GM20000 (cell line): ENCODE measurements around the gene RBPJ.

Experiments
- DNase-seq: peaks from one replicate; pipeline ENCODE4 v3.0.0; 2012; ENCODE audit warnings: low spot score
- TF ChIP-seq, protein P1 (sequence below): IDR thresholded peaks from 2 replicates; pipeline ENCODE4 v1.5.1; 2012; ENCODE audit warnings: mild to moderate bottlenecking, control low read depth; ENCODE audit errors: extremely low read depth, missing control alignments

Gene RBPJ

DNA sequence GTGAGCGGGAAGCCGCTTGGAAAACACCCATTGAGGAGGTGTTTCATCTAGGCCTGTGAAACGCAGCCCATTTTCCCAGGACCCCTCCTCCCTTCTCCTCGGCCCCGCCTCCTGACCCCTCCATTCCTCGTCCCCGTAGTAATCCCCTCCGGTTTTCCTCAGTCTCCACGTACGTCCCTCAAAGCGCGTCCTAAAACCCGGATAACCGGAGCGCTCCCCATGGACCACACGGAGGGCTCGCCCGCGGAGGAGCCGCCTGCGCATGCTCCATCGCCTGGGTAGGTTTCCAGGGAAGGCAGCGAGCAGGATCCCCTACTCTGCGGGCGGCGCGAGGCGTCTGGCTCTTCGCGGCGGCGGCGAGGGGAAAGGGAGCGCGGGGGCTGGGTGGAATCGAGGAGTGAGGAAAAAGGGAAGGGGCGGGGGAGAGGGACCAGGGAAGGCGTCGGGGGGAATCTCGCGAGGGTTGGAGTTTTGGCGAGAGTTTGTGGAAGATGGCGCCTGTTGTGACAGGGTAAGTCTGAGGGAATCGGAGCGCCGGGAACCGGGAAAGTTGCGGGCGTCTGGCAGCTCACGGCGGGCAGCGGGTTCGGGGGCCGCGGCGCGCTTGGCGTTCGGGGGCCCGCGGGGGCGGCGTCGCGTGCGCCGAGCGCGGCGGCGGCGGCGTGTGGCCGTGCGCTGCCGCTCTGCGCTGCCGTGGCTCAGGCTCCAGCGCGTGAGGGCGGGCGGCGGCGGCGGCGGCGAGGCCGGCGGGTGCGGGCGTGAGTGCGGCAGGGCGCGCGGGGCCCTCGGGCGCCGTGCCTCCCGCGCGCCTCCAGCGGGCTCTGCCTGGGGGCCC, at the start of gene RBPJ:
Gene RBPJ (plus strand): TSS at position 477 of the 835 bp plus-strand sequence. CDS start 15 bp downstream, at position 492.
- peak; percentile 90 for DNase-seq
- TF ChIP-seq, protein P1, sequence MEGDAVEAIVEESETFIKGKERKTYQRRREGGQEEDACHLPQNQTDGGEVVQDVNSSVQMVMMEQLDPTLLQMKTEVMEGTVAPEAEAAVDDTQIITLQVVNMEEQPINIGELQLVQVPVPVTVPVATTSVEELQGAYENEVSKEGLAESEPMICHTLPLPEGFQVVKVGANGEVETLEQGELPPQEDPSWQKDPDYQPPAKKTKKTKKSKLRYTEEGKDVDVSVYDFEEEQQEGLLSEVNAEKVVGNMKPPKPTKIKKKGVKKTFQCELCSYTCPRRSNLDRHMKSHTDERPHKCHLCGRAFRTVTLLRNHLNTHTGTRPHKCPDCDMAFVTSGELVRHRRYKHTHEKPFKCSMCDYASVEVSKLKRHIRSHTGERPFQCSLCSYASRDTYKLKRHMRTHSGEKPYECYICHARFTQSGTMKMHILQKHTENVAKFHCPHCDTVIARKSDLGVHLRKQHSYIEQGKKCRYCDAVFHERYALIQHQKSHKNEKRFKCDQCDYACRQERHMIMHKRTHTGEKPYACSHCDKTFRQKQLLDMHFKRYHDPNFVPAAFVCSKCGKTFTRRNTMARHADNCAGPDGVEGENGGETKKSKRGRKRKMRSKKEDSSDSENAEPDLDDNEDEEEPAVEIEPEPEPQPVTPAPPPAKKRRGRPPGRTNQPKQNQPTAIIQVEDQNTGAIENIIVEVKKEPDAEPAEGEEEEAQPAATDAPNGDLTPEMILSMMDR, result no peak

DNA sequence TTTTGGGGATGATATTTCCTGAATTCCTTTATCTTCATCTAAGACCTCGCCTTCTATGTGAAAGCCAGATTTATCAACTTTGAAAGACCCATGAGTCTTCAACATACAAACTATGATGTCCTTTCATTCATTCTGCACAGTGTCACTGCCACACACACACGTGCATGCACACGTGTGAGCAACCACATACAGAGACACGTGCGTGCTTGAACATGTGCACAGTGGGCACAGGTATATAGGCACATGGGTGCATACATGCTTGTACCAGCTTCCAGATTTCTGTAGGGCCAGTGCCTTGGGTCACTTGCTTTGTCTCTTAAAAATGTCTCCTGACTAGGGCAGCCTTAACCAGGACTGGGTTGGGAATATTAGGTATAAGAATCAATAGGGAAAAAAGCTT, 49.1 kb upstream of the RBPJ start:
- no peak for DNase-seq
- TF ChIP-seq, protein P1, result no peak

DNA sequence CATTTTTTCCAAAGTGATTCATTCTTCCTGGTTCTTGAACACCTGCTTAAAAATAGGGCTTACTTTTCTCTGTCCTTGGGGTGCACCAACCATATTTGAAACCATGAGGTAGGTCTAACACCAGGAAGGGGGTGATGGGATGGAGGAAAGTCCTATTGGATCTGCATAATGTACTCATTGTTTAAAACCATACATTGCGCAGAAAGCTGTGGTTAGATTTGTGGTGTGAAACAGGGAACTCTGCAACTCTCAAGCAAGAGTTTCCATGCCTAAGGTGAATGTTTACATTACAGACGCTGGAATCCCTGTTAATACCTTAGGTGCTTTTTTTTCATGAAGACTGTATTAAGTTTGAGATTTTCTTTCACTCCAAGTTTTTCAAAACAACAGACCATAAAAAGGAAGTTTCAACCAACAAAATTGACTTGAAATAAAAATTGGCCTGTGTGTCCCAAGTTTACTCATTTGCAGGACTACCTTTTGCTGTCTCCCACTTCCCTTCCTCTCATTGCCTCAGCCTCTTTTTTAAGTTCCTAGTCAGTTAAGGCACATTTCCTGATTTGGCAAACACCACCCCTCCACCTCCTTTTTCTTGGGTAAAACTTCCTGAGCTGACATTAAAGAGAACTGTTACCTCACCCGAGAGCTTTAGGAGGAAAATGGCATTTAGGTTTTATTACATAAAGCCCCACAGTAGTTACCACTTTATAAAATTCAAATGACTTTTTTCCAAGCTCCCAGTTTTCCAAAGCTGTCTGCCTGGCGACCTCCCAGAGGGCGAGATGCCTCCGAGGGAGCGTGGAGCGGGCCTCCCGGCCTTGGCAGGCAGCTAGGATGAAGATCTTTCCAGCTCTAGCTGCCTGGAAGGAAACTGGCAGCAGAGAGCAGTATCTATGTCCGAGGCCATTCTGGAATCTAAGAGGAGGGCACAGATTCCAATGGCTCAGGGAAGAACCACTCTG, 47.9 kb upstream of the RBPJ start:
- TF ChIP-seq, protein P1, result no peak
- DNase-seq, result no peak

DNA sequence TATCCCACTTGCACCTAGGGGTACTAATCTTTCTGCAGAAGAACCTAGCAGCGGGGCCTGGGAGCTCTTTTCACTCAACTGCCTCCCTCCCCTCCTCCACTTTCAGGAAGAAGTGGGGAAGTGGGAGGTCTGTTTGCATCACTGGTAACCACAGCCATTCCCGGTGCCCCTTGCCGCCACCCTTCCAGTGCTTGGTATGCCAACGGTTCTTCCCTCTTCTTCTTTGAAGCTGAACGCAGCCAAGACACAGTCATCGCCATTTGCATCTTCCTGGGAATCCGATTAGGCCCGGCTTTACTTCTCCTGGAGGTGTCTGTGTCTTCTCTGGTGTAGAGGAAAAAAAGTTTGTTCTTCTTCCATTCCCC, 47.2 kb upstream of the RBPJ start:
- TF ChIP-seq, protein P1, result no peak
- DNase-seq, result no peak

DNA sequence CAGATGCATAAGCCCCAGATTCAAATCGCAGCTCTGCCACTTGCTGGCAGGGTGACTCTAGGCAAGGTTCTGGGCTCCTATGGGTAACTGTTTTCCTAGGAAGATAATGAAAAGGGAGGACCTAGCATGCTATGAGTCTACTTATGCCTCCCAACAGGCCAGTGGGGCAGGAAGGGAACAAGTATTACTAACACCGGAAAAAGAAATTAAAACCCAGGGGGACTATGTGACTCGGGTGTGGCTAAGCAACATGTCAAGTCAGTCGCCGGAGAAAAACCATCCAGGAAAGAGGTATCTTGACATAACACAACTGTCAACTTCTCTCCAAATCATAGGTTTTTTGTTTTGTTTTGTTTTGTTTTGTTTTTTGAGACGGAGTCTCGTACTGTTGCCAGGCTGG, 45.5 kb upstream of the RBPJ start:
- no peak for DNase-seq
- TF ChIP-seq, protein P1, result no peak

DNA sequence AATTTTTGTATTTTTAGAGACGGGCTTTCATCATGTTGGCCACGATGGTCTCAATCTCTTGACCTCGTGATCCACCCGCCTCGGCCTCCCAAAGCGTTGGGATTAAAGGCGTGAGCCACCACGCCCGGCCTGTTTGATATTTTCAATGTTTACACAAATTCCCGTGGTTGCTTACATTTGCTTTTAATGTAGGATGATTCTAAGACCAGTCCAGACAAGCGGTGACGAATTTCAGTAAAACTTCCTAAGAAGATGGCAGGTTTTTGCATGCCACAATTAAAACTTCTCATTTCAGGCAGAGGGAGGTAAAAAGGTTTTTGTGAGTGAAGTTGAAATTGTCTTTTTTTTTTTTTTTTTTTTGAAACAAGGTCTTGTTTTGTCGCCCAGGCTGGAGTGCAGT, 41.4 kb upstream of the RBPJ start:
- DNase-seq, result no peak
- TF ChIP-seq, protein P1, result no peak

DNA sequence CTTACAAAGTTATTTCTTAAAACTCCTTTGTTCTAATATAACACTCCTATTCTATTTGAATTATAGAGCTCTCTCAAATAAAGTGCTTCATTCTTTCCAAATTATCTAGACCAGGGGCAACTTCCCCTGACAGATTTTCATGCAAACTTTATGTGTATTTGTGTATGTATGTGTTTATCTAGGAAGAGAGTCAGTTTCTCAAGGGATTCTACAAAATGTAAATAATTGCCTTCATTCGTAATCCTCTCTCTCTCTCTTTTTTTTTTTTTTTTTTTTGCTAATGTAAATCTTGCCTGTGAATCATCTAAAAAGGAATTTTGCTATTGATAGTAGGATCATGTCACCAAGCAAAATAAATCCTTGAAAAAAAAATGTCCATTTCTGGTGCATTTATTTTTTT, 38.9 kb upstream of the RBPJ start:
- DNase-seq, result no peak
- TF ChIP-seq, protein P1, result no peak
